Mesendoderm (in vitro differentiated cells): ENCODE measurements around the gene DDI2.

ENCODE experiments used
- DNase-seq: peaks from one replicate; pipeline ENCODE4 v3.0.0; 2013
- H2AK5ac ChIP-seq: 2 replicates; pipeline ENCODE4 v1.6.1; 2013; ENCODE audit warnings: low read length, inconsistent platforms
- H2BK120ac ChIP-seq: 2 replicates; pipeline ENCODE4 v1.6.1; 2013; ENCODE audit warnings: low read depth, mild to moderate bottlenecking, low read length, moderate library complexity, mixed read lengths
- H2BK15ac ChIP-seq: replicated peaks from 2 replicates; pipeline ENCODE4 v1.6.1; 2013; ENCODE audit warnings: low read depth, mild to moderate bottlenecking, moderate library complexity
- H2BK5ac ChIP-seq: 2 replicates; pipeline ENCODE4 v1.6.1; 2013; ENCODE audit warnings: low read length, inconsistent platforms
- H3K18ac ChIP-seq: 2 replicates; pipeline ENCODE4 v1.6.1; 2013; ENCODE audit warnings: mild to moderate bottlenecking, low read length, mixed read lengths
- H3K23ac ChIP-seq: one replicate; pipeline ENCODE4 v1.6.1; 2013; ENCODE audit warnings: low read length
- H3K27ac ChIP-seq: 2 replicates; pipeline ENCODE4 v1.5.1; 2013; ENCODE audit warnings: low read depth, mild to moderate bottlenecking, inconsistent platforms, low read length, moderate library complexity
- H3K27me3 ChIP-seq: 2 replicates; pipeline ENCODE4 v1.6.1; 2013; ENCODE audit warnings: low read length, control low read depth, mild to moderate bottlenecking, inconsistent platforms; ENCODE audit not compliant: insufficient read depth, poor library complexity
- H3K36me3 ChIP-seq: 2 replicates; pipeline ENCODE4 v1.6.1; 2013; ENCODE audit warnings: low read length, inconsistent platforms; ENCODE audit not compliant: control insufficient read depth, insufficient read depth
- H3K4ac ChIP-seq: one replicate; pipeline ENCODE4 v1.6.1; 2013; ENCODE audit warnings: low read depth, mild to moderate bottlenecking, low read length, moderate library complexity
- H3K4me1 ChIP-seq: 2 replicates; pipeline ENCODE4 v1.6.1; 2013; ENCODE audit warnings: low read depth, low read length, inconsistent platforms; ENCODE audit not compliant: control insufficient read depth
- H3K4me2 ChIP-seq: 2 replicates; pipeline ENCODE4 v1.6.1; 2013; ENCODE audit warnings: low read length
- H3K4me3 ChIP-seq: 2 replicates; pipeline ENCODE4 v1.5.1; 2013; ENCODE audit warnings: mild to moderate bottlenecking, low read length
- H3K56ac ChIP-seq: one replicate; pipeline ENCODE4 v1.6.1; 2013; ENCODE audit warnings: low read length
- H3K79me1 ChIP-seq: 2 replicates; pipeline ENCODE4 v1.6.1; 2013; ENCODE audit warnings: low read length, inconsistent platforms
- H3K79me2 ChIP-seq: 2 replicates; pipeline ENCODE4 v1.6.1; 2013; ENCODE audit warnings: mild to moderate bottlenecking, low read length; ENCODE audit not compliant: control insufficient read depth, insufficient read depth
- H3K9ac ChIP-seq: 2 replicates; pipeline ENCODE4 v1.6.1; 2013; ENCODE audit warnings: low read length, inconsistent platforms
- H4K5ac ChIP-seq: one replicate; pipeline ENCODE4 v1.6.1; 2013; ENCODE audit warnings: low read length
- H4K8ac ChIP-seq: one replicate; pipeline ENCODE4 v1.6.1; 2013; ENCODE audit warnings: low read depth, mild to moderate bottlenecking, control low read depth, low read length, moderate library complexity
- WGBS: extraction: QIAGEN DNeasy Blood & Tissue Kit; methylation state at CpG from one replicate; pipeline ENCODE4 v1.1.7; 2013; ENCODE audit warnings: low lambda C conversion rate, missing lambda C conversion rate; ENCODE audit not compliant: insufficient coverage; ENCODE audit errors: extremely low coverage; 5-methylcytosine and 5-hydroxymethylcytosine counted together

Gene DDI2

GRCh38 chr1:15662477-15662876 lies 45.2 kb downstream of the DDI2 start:
- H3K4me1 ChIP-seq, result no peaks in the 10 kb centered on the region
- no peak overlapping the region for H3K56ac ChIP-seq
- H3K79me2 ChIP-seq, result no peaks in the 10 kb centered on the region
- H3K9ac ChIP-seq, result no peak overlapping the region
- H3K4ac ChIP-seq, result no peak overlapping the region
- no peak overlapping the region for H4K8ac ChIP-seq
- H3K23ac ChIP-seq, result no peak overlapping the region
- H3K27ac ChIP-seq, result no peak overlapping the region
- H3K36me3 ChIP-seq, result peaks cover 11% of the 10 kb centered on the region
- no peak overlapping the region for H2BK15ac ChIP-seq
- H3K18ac ChIP-seq, result no peak overlapping the region
- WGBS, result no CpG with 5 or more reads among the region's 2 CpGs
- H3K4me3 ChIP-seq, result no peak overlapping the region
- H2AK5ac ChIP-seq, result no peak overlapping the region
- H4K5ac ChIP-seq, result no peak overlapping the region
- H2BK120ac ChIP-seq, result no peak overlapping the region
- H3K4me2 ChIP-seq, result no peak overlapping the region
- H2BK5ac ChIP-seq, result no peak overlapping the region
- no peaks in the 10 kb centered on the region for H3K27me3 ChIP-seq
- DNase-seq, result no peak
- no peaks in the 10 kb centered on the region for H3K79me1 ChIP-seq

- H3K79me1 ChIP-seq, result no peaks in the 10 kb centered on the region
- H3K23ac ChIP-seq, result no peak overlapping the region
- no peaks in the 10 kb centered on the region for H3K4me1 ChIP-seq
- H2AK5ac ChIP-seq, result no peak overlapping the region
- 100% methylated on average over 1 of the region's 3 CpGs for WGBS
- H3K79me2 ChIP-seq, result no peaks in the 10 kb centered on the region
- no peak overlapping the region for H4K5ac ChIP-seq
- no peak overlapping the region for H4K8ac ChIP-seq
- no peak overlapping the region for H3K9ac ChIP-seq
- DNase-seq, result no peak
- H3K27me3 ChIP-seq, result no peaks in the 10 kb centered on the region
- no peak overlapping the region for H2BK5ac ChIP-seq
- H3K4ac ChIP-seq, result no peak overlapping the region
- H2BK120ac ChIP-seq, result no peak overlapping the region
- no peak overlapping the region for H3K56ac ChIP-seq
- no peak overlapping the region for H3K27ac ChIP-seq
- H3K4me2 ChIP-seq, result no peak overlapping the region
- peaks cover 11% of the 10 kb centered on the region for H3K36me3 ChIP-seq
- no peak overlapping the region for H2BK15ac ChIP-seq
- no peak overlapping the region for H3K18ac ChIP-seq
- no peak overlapping the region for H3K4me3 ChIP-seq
Observed at GRCh38 chr1:15663925-15664324, 46.7 kb downstream of the DDI2 start.

- Histone ChIP-seq H3K56ac (no peak overlapping the region), H3K27me3 (no peaks in the 10 kb centered on the region)
Observed at GRCh38 chr1:15667362-15667761, 50.1 kb downstream of the DDI2 start.

GRCh38 chr1:15668089-15668754 lies 51.0 kb downstream of the DDI2 start:
- H3K79me2 ChIP-seq, result no peaks in the 10 kb centered on the region
- WGBS, result no CpG with 5 or more reads among the region's 5 CpGs
- H3K4me2 ChIP-seq, result no peak overlapping the region
- no peak overlapping the region for H3K56ac ChIP-seq
- DNase-seq, result no peak
- H2BK15ac ChIP-seq, result no peak overlapping the region
- H4K8ac ChIP-seq, result no peak overlapping the region
- H4K5ac ChIP-seq, result no peak overlapping the region
- no peak overlapping the region for H3K27ac ChIP-seq
- no peak overlapping the region for H2BK5ac ChIP-seq
- H3K4me1 ChIP-seq, result peaks cover 2% of the 10 kb centered on the region
- no peaks in the 10 kb centered on the region for H3K79me1 ChIP-seq
- no peaks in the 10 kb centered on the region for H3K27me3 ChIP-seq
- no peaks in the 10 kb centered on the region for H3K36me3 ChIP-seq
- no peak overlapping the region for H3K4me3 ChIP-seq
- no peak overlapping the region for H3K4ac ChIP-seq
- no peak overlapping the region for H2BK120ac ChIP-seq
- H3K9ac ChIP-seq, result no peak overlapping the region
- no peak overlapping the region for H2AK5ac ChIP-seq
- H3K18ac ChIP-seq, result no peak overlapping the region
- H3K23ac ChIP-seq, result no peak overlapping the region

More at GRCh38 chr1:15667362-15667761, 50.1 kb downstream of the DDI2 start:
- H3K27ac ChIP-seq, result no peak overlapping the region
- no peaks in the 10 kb centered on the region for H3K36me3 ChIP-seq
- WGBS, result no CpG with 5 or more reads among the region's 7 CpGs
- peaks cover 2% of the 10 kb centered on the region for H3K4me1 ChIP-seq
- no peak overlapping the region for H3K18ac ChIP-seq
- H3K4ac ChIP-seq, result no peak overlapping the region
- no peak overlapping the region for H3K9ac ChIP-seq
- H4K8ac ChIP-seq, result no peak overlapping the region
- H2BK5ac ChIP-seq, result no peak overlapping the region
- no peak for DNase-seq
- H3K23ac ChIP-seq, result no peak overlapping the region
- H2BK120ac ChIP-seq, result no peak overlapping the region
- H3K4me3 ChIP-seq, result no peak overlapping the region
- no peaks in the 10 kb centered on the region for H3K79me1 ChIP-seq
- H3K4me2 ChIP-seq, result no peak overlapping the region
- H4K5ac ChIP-seq, result no peak overlapping the region
- no peaks in the 10 kb centered on the region for H3K79me2 ChIP-seq
- H2AK5ac ChIP-seq, result no peak overlapping the region
- no peak overlapping the region for H2BK15ac ChIP-seq

- H4K8ac ChIP-seq, result no peak overlapping the region
- H3K4me2 ChIP-seq, result no peak overlapping the region
- no peak overlapping the region for H3K23ac ChIP-seq
- no peak overlapping the region for H4K5ac ChIP-seq
- no peak overlapping the region for H3K4ac ChIP-seq
- no peak overlapping the region for H3K9ac ChIP-seq
- no peak overlapping the region for H3K27ac ChIP-seq
- H3K27me3 ChIP-seq, result no peaks in the 10 kb centered on the region
- DNase-seq, result no peak
- H3K18ac ChIP-seq, result no peak overlapping the region
- WGBS, result no CpG with 5 or more reads among the region's 10 CpGs
- no peak overlapping the region for H3K4me3 ChIP-seq
- H3K79me1 ChIP-seq, result no peaks in the 10 kb centered on the region
- H3K56ac ChIP-seq, result no peak overlapping the region
- H3K36me3 ChIP-seq, result no peaks in the 10 kb centered on the region
- H2AK5ac ChIP-seq, result no peak overlapping the region
- peaks cover 2% of the 10 kb centered on the region for H3K4me1 ChIP-seq
- H2BK5ac ChIP-seq, result no peak overlapping the region
- H3K79me2 ChIP-seq, result no peaks in the 10 kb centered on the region
- H2BK15ac ChIP-seq, result no peak overlapping the region
- no peak overlapping the region for H2BK120ac ChIP-seq
Observed at GRCh38 chr1:15669074-15669473, 51.8 kb downstream of the DDI2 start.

GRCh38 chr1:15669864-15670263 lies 52.6 kb downstream of the DDI2 start:
- Histone ChIP-seq H3K27me3 (no peaks in the 10 kb centered on the region), H2AK5ac (no peak overlapping the region), H3K56ac (no peak overlapping the region), H3K79me1 (no peaks in the 10 kb centered on the region), H2BK120ac (no peak overlapping the region), H3K9ac (no peak overlapping the region), H3K27ac (no peak overlapping the region), H4K5ac (no peak overlapping the region), H3K4ac (no peak overlapping the region), H3K4me2 (no peak overlapping the region), H3K36me3 (no peaks in the 10 kb centered on the region), H3K4me1 (peaks cover 4% of the 10 kb centered on the region), H2BK5ac (no peak overlapping the region), H3K18ac (no peak overlapping the region), H3K4me3 (no peak overlapping the region), H3K79me2 (no peaks in the 10 kb centered on the region), H4K8ac (no peak overlapping the region), H3K23ac (no peak overlapping the region), H2BK15ac (no peak overlapping the region)
- DNase-seq, result no peak
- no CpG with 5 or more reads among the region's 4 CpGs for WGBS
